RWPE2 (cell line): ENCODE data around the gene CEP97.
"Not testable (repeated sequence)": the region's sequence is repeated elsewhere in the genome, so short reads cannot be mapped to it uniquely, and the experiment has no call there.

ENCODE experiments used
- ATAC-seq: fragments of 200-7000 bp; cut with Tn5 transposase; 3 replicates; pipeline ENCODE4 v1.9.1; 2021; ENCODE audit warnings: low read depth
- DNase-seq: peaks from one replicate; pipeline ENCODE4 v3.0.0-alpha.2; 2020; ENCODE audit warnings: low spot score
- H3K27ac ChIP-seq: fragments of 450-650 bp; 2 replicates; pipeline ENCODE4 v1.5.1; 2017; ENCODE audit warnings: mild to moderate bottlenecking; ENCODE audit not compliant: poor library complexity, severe bottlenecking
- H3K27me3 ChIP-seq: fragments of 250-450 bp; sonication (Bioruptor Pico); 2 replicates; pipeline ENCODE4 v1.5.1; 2021; ENCODE audit warnings: mild to moderate bottlenecking, moderate library complexity; ENCODE audit not compliant: insufficient read depth, poor library complexity, severe bottlenecking
- H3K36me3 ChIP-seq: fragments of 250-450 bp; sonication (Bioruptor Pico); 2 replicates; pipeline ENCODE4 v1.5.1; 2020; ENCODE audit warnings: low read depth, mild to moderate bottlenecking, moderate library complexity
- H3K4me1 ChIP-seq: fragments of 250-450 bp; sonication (Bioruptor Pico); 2 replicates; pipeline ENCODE4 v1.5.1; 2021; ENCODE audit warnings: mild to moderate bottlenecking, moderate library complexity; ENCODE audit not compliant: insufficient read depth, poor library complexity, severe bottlenecking
- H3K4me3 ChIP-seq: fragments of 250-450 bp; sonication (Bioruptor Pico); 2 replicates; pipeline ENCODE4 v1.5.1; 2021; ENCODE audit warnings: mild to moderate bottlenecking, moderate library complexity; ENCODE audit not compliant: severe bottlenecking
- H3K9me3 ChIP-seq: fragments of 250-450 bp; sonication (Bioruptor Pico); 2 replicates; pipeline ENCODE4 v1.5.1; 2021; ENCODE audit warnings: mild to moderate bottlenecking, moderate library complexity; ENCODE audit not compliant: severe bottlenecking
- CTCF ChIP-seq: fragments of 450-650 bp; IDR thresholded peaks from one replicate; pipeline ENCODE4 v1.5.1; 2017; ENCODE audit warnings: mild to moderate bottlenecking, moderate library complexity; ENCODE audit not compliant: poor library complexity, severe bottlenecking

CEP97 gene

GRCh38 chr3:101677436-101678286, 46.8 kb upstream of the CEP97 start:
- Histone ChIP-seq H3K4me1 (peaks cover 14% of the 10 kb centered on the region), H3K36me3 (peaks cover 41% of the 10 kb centered on the region), H3K27ac (peak overlapping the region; percentile 84), H3K4me3 (peak overlapping the region; percentile 89), H3K27me3 (no peaks in the 10 kb centered on the region), H3K9me3 (no peaks in the 10 kb centered on the region)
- ATAC-seq (no peak), DNase-seq (peak; percentile 55)
- peak; percentile 52 for TF ChIP-seq CTCF

- not testable (repeated sequence) for ATAC-seq, DNase-seq, H3K27me3 ChIP-seq, H3K4me3 ChIP-seq, H3K9me3 ChIP-seq, H3K27ac ChIP-seq
- Histone ChIP-seq H3K36me3 (peaks cover 53% of the 10 kb centered on the region), H3K4me1 (peaks cover 14% of the 10 kb centered on the region)
Observed at GRCh38 chr3:101678837-101679236, 45.6 kb upstream of the CEP97 start.

- H3K27me3 ChIP-seq = no peaks in the 10 kb centered on the region
- H3K36me3 ChIP-seq = peaks cover 69% of the 10 kb centered on the region
- DNase-seq = no peak
- no peak for TF ChIP-seq CTCF
- H3K27ac ChIP-seq = no peak overlapping the region
- H3K4me3 ChIP-seq = no peak overlapping the region
- H3K9me3 ChIP-seq = no peaks in the 10 kb centered on the region
- no peak for ATAC-seq
- H3K4me1 ChIP-seq = peaks cover 16% of the 10 kb centered on the region
Observed at GRCh38 chr3:101680466-101680865, 43.9 kb upstream of the CEP97 start.

GRCh38 chr3:101685050-101685400, 39.4 kb upstream of the CEP97 start:
- TF ChIP-seq CTCF = no peak
- ATAC-seq (no peak), DNase-seq (no peak)
- Histone ChIP-seq H3K9me3 (no peaks in the 10 kb centered on the region), H3K27ac (peak overlapping the region; percentile 74), H3K27me3 (no peaks in the 10 kb centered on the region), H3K36me3 (peaks cover 63% of the 10 kb centered on the region), H3K4me3 (peak overlapping the region; percentile 62), H3K4me1 (peaks cover 14% of the 10 kb centered on the region)

GRCh38 chr3:101685870-101686307, 38.5 kb upstream of the CEP97 start:
- peak overlapping the region; percentile 74 for H3K27ac ChIP-seq
- H3K4me1 ChIP-seq = peaks cover 14% of the 10 kb centered on the region
- TF ChIP-seq CTCF = no peak
- H3K36me3 ChIP-seq = peaks cover 55% of the 10 kb centered on the region
- no peak for DNase-seq
- ATAC-seq = no peak
- no peaks in the 10 kb centered on the region for H3K9me3 ChIP-seq
- H3K27me3 ChIP-seq = no peaks in the 10 kb centered on the region
- peak overlapping the region; percentile 62 for H3K4me3 ChIP-seq
